ENCODE data around the gene TOR4A.

Gene TOR4A

GRCh38 chr9:137331929-137332328, 54.4 kb downstream of the TOR4A start (continued):
- TF ChIP-seq TSHZ2 (CRISPR knock-in tag; IDR thresholded peaks at IDR 0.05) (no peak), OSR1 (CRISPR knock-in tag; IDR thresholded peaks at IDR 0.05) (no peak), CSDC2 (CRISPR knock-in tag; IDR thresholded peaks at IDR 0.05) (no peak), RARB (CRISPR knock-in tag; IDR thresholded peaks at IDR 0.05) (no peak)
